Esophagus (tissue), 2 donors: ENCODE results near the gene DUT. TPM values are rescaled to one million over a fixed set of nuclear protein-coding genes. Genes with fewer than 3 reads are reported as not detected.

Experiments
- H3K27ac ChIP-seq, 2 donors: one replicate each; pipeline ENCODE4 v1.5.1; 2013; ENCODE audit warnings: low read depth in 2 of 2, mild to moderate bottlenecking in 2 of 2, inconsistent platforms in 1 of 2, low read length in 1 of 2, moderate library complexity in 1 of 2
- H3K27me3 ChIP-seq, 2 donors: one replicate each; pipeline ENCODE4 v1.6.1; 2013; ENCODE audit warnings: low read length in 2 of 2, control low read depth in 1 of 2, mild to moderate bottlenecking in 1 of 2; ENCODE audit not compliant: insufficient read depth in 2 of 2, control insufficient read depth in 1 of 2
- H3K36me3 ChIP-seq, 2 donors: one replicate each; pipeline ENCODE4 v1.6.1; 2013; ENCODE audit warnings: low read length in 1 of 2; ENCODE audit not compliant: control insufficient read depth in 2 of 2, insufficient read depth in 2 of 2
- H3K4me1 ChIP-seq, 2 donors: one replicate each; pipeline ENCODE4 v1.6.1; 2013; ENCODE audit warnings: low read length in 1 of 2; ENCODE audit not compliant: control insufficient read depth in 2 of 2, insufficient read depth in 2 of 2
- H3K4me3 ChIP-seq, 2 donors: one replicate each; pipeline ENCODE4 v1.5.1; 2013; ENCODE audit warnings: low read length in 2 of 2, mild to moderate bottlenecking in 2 of 2, low read depth in 1 of 2, moderate library complexity in 1 of 2
- H3K9me3 ChIP-seq, 2 donors: one replicate each; pipeline ENCODE4 v1.6.1; 2013; ENCODE audit warnings: mild to moderate bottlenecking in 2 of 2, low read depth in 1 of 2, low read length in 1 of 2, moderate library complexity in 1 of 2; ENCODE audit not compliant: control insufficient read depth in 2 of 2, insufficient read depth in 1 of 2
- WGBS, 2 donors: extraction: QIAGEN DNeasy Blood & Tissue Kit; methylation state at CpG; one replicate each; pipeline ENCODE4 v1.1.7; 2013; 5-methylcytosine and 5-hydroxymethylcytosine counted together
- polyA plus RNA-seq, 2 donors: library from polyadenylated mRNA; stranded (reverse); fragments of 200-250 nt; gene quantifications; one replicate each; pipeline ENCODE4 v1.2.3, GENCODE V29; 2013
- donor health status: healthy with polysubstance abuse.
- donor health status: Bipolar disorder and iron deficiency.

DUT gene
- polyA plus RNA-seq, 2 donors: 45.4 to 67.9 TPM

- no peak overlapping the region for H3K4me3 ChIP-seq
- WGBS, 2 donors: 91 to 97% methylated on average over 2 of the region's 2 CpGs
- H3K4me1 ChIP-seq: peaks cover 0 to 4% of the 10 kb centered on the region in 2 donors
- H3K27ac ChIP-seq: no peak overlapping the region
- no peaks in the 10 kb centered on the region for H3K27me3 ChIP-seq
- no peaks in the 10 kb centered on the region for H3K36me3 ChIP-seq
- H3K9me3 ChIP-seq: no peaks in the 10 kb centered on the region
Observed at GRCh38 chr15:48375767-48376166, 44.5 kb downstream of the DUT start.

- no peaks in the 10 kb centered on the region for H3K36me3 ChIP-seq
- no peaks in the 10 kb centered on the region for H3K27me3 ChIP-seq
- H3K4me1 ChIP-seq: no peaks in the 10 kb centered on the region
- H3K27ac ChIP-seq: no peak overlapping the region
- H3K9me3 ChIP-seq: no peaks in the 10 kb centered on the region
- 84 to 87% methylated on average over 4 of the region's 4 CpGs for WGBS, 2 donors
- no peak overlapping the region for H3K4me3 ChIP-seq
Observed at GRCh38 chr15:48380198-48380597, 49.0 kb downstream of the DUT start.

GRCh38 chr15:48381861-48382260, 50.6 kb downstream of the DUT start:
- H3K9me3 ChIP-seq: no peaks in the 10 kb centered on the region
- no peaks in the 10 kb centered on the region for H3K36me3 ChIP-seq
- H3K27me3 ChIP-seq: no peaks in the 10 kb centered on the region
- WGBS, 2 donors: 58 to 72% methylated on average over 4 of the region's 4 CpGs
- no peaks in the 10 kb centered on the region for H3K4me1 ChIP-seq
- H3K4me3 ChIP-seq: no peak overlapping the region
- no peak overlapping the region for H3K27ac ChIP-seq

GRCh38 chr15:48383031-48383430, 51.8 kb downstream of the DUT start:
- no peaks in the 10 kb centered on the region for H3K9me3 ChIP-seq
- no peak overlapping the region for H3K4me3 ChIP-seq
- H3K36me3 ChIP-seq: no peaks in the 10 kb centered on the region
- H3K27ac ChIP-seq: no peak overlapping the region
- H3K4me1 ChIP-seq: no peaks in the 10 kb centered on the region
- WGBS, 2 donors: 48 to 57% methylated on average over 2 of the region's 2 CpGs
- H3K27me3 ChIP-seq: no peaks in the 10 kb centered on the region

- Histone ChIP-seq H3K27ac (peak overlapping the region; percentile 74 to 82), H3K4me3 (no peak overlapping the region), H3K9me3 (no peaks in the 10 kb centered on the region), H3K36me3 (no peaks in the 10 kb centered on the region), H3K4me1 (no peaks in the 10 kb centered on the region), H3K27me3 (no peaks in the 10 kb centered on the region)
- 34 to 67% methylated on average over 3 of the region's 3 CpGs for WGBS, 2 donors
Observed at GRCh38 chr15:48384616-48385015, 53.4 kb downstream of the DUT start.

- Histone ChIP-seq H3K4me1 (no peaks in the 10 kb centered on the region), H3K9me3 (no peaks in the 10 kb centered on the region), H3K27ac (peak overlapping the region; percentile 78 to 91), H3K36me3 (no peaks in the 10 kb centered on the region), H3K27me3 (no peaks in the 10 kb centered on the region), H3K4me3 (no peak overlapping the region)
- 32 to 50% methylated on average over 4 of the region's 4 CpGs for WGBS, 2 donors
Observed at GRCh38 chr15:48385031-48385830, 54.0 kb downstream of the DUT start.

GRCh38 chr15:48388016-48388851, 57.0 kb downstream of the DUT start:
- Histone ChIP-seq H3K27me3 (no peaks in the 10 kb centered on the region), H3K4me1 (peaks cover 0 to under 1% of the 10 kb centered on the region in 2 donors), H3K36me3 (no peaks in the 10 kb centered on the region), H3K4me3 (no peak overlapping the region), H3K27ac (peak overlapping the region; percentile 29 to 31), H3K9me3 (no peaks in the 10 kb centered on the region)
- 45 to 46% methylated on average over 4 of the region's 4 CpGs for WGBS, 2 donors

GRCh38 chr15:48388910-48389309, 57.7 kb downstream of the DUT start:
- Histone ChIP-seq H3K27ac (no peak overlapping the region), H3K4me1 (peaks cover 0 to 6% of the 10 kb centered on the region in 2 donors), H3K9me3 (no peaks in the 10 kb centered on the region), H3K36me3 (no peaks in the 10 kb centered on the region), H3K4me3 (no peak overlapping the region), H3K27me3 (no peaks in the 10 kb centered on the region)
- 72 to 79% methylated on average over 1 of the region's 1 CpG for whole genome bisulfite sequencing, 2 donors

GRCh38 chr15:48389691-48390143, 58.5 kb downstream of the DUT start:
- Histone ChIP-seq H3K4me3 (no peak overlapping the region), H3K27ac (no peak overlapping the region), H3K27me3 (no peaks in the 10 kb centered on the region), H3K36me3 (no peaks in the 10 kb centered on the region), H3K4me1 (peaks cover 0 to 12% of the 10 kb centered on the region in 2 donors), H3K9me3 (no peaks in the 10 kb centered on the region)
- WGBS, 2 donors: 47 to 48% methylated on average over 3 of the region's 3 CpGs
